Measurements from ENCODE around the gene PLLP. TPM values are rescaled to one million over a fixed set of nuclear protein-coding genes. Genes with fewer than 3 reads are reported as not detected.
"Not testable (repeated sequence)": the region's sequence is repeated elsewhere in the genome, so short reads cannot be mapped to it uniquely, and the experiment has no call there.

The PLLP gene
- total RNA-seq, 2 experiments from 2014 or later, result not detected

DNA sequence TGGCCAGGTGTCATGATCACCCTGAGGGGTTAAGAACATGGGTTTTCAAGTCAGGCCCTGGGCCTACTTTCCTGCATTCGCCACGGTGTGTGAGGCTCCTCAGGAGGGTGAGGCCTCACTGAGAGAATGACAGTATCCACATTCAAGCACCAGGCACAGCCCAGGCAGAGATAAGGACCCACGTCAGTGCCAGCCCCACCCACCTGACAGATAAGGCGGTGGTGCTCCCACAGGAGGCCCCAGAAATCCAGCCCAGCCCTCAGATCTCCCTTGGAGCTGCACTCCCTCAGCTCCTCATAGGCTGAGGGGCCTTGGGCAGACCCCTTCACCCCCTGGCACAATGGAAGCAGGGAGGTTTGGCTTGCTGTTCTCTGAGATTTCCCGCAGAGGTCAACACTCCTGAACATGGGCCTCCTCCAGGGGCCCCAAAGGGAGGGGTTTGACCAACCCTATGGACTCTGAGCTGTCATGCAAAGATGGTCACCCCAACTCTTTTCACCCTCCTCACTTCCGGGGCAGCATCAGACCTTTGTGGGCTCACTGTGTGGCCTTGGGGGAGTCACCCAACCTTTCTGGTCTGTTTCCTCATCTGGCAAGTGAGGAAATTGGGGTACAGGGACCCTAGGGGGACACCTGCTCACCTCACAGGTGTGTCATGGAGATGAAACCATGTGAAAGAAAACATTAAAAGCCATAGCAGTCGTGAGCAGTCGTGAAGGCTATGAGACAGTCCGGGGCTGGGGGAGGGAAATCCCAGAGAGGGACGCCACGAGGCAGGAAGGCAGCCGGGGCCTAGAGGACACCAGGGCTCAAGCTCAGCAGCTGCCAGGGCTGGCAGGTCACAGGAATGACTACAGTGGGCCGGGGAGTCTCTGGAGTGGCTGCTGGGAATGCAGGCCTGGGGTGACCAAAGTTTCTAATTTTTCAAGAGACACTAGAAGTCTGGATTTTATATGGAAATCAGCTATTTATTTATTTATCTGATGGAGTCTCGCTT lies 15.4 kb downstream of the PLLP start:
- no peaks in the 10 kb centered on the region for H3K9me3 Mint-ChIP-seq
- no peaks in the 10 kb centered on the region for H3K36me3 Mint-ChIP-seq
- H3K4me1 Mint-ChIP-seq (ENCODE audit: low read depth), result peaks cover 32% of the 10 kb centered on the region
- ChIA-PET CTCF (no interaction called here), POLR2A (no interaction called here)
- no peaks in the 10 kb centered on the region for H3K27me3 Mint-ChIP-seq
- no peak overlapping the region for H3K4me3 Mint-ChIP-seq
- H3K27ac Mint-ChIP-seq, result no peak overlapping the region
- intact Hi-C loops (cut with micrococcal nuclease), result no loop called here
- DNase-seq, result no peak

DNA sequence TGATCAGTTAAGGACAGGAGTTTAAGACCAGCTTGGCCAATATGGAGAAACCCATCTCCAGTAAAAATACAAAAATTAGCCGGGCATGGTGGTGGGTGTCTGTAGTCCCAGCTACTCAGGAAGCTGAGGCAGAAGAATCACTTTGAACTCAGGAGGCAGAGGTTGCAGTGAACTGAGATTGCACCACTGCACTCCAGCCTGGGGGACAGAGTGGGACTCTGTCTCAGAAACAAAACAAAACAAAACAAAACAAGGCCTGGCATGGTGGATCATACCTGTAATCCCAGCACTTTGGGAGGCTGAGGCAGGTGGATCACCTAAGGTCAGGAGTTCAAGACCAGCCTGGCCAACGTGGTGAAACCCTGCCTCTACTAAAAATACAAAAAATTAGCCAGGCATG lies 17.1 kb downstream of the PLLP start:
- H3K4me3 Mint-ChIP-seq; intact Hi-C loops (cut with micrococcal nuclease); H3K36me3 Mint-ChIP-seq; H3K27me3 Mint-ChIP-seq; H3K9me3 Mint-ChIP-seq; DNase-seq: not testable (repeated sequence)
- Mint-ChIP-seq H3K4me1 (ENCODE audit: low read depth) (peaks cover 32% of the 10 kb centered on the region), H3K27ac (peak overlapping the region; percentile 29)
- POLR2A ChIA-PET, result interaction anchor here (0.6 kb wide), 1 partner anchor 22 kb away, joined by 3 read pairs; the partner anchor contains the start of gene ARL2BP
- CTCF ChIA-PET, result interaction anchor here (0.6 kb wide), 1 partner anchor 302 kb away, joined by 3 read pairs; no protein-coding TSS in a partner anchor

DNA sequence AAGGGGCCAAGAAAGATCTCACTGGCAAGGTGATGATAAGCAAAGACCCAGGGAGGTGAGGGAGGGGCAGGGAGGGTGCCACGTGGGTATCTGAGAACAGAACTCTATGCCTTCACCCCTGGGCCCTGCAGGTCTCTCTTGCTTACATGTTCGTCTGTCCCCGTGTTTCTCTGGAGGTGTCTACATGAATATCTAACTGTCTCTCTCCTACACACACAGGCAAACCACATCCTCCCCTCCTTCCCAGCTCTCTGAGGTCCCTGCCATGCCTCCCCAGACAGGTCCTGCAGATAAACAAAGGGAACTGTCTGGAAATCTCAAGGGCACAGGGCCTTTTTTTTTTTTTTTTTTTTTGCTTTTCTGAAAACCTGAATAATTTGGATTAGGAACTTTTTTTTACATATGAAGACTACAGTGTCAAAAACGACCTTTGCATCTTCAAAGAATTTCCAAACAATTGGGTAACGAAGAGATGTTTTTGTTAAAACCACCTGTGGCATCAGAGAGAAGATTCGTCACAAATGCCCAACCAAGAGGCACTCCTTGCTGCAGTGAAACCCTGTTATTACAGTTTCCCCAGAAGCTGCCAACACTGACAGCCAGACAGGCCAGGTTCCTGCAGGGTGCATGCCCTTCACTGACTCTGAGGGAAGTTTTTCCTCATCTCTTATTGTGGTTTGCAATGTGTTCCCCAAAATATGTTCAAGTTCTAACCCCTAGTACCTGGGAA lies 17.8 kb downstream of the PLLP start:
- intact Hi-C loops (cut with micrococcal nuclease), result loop anchor here (1.0 kb wide), 1 partner anchor 11 kb away; no protein-coding TSS in a partner anchor

DNA sequence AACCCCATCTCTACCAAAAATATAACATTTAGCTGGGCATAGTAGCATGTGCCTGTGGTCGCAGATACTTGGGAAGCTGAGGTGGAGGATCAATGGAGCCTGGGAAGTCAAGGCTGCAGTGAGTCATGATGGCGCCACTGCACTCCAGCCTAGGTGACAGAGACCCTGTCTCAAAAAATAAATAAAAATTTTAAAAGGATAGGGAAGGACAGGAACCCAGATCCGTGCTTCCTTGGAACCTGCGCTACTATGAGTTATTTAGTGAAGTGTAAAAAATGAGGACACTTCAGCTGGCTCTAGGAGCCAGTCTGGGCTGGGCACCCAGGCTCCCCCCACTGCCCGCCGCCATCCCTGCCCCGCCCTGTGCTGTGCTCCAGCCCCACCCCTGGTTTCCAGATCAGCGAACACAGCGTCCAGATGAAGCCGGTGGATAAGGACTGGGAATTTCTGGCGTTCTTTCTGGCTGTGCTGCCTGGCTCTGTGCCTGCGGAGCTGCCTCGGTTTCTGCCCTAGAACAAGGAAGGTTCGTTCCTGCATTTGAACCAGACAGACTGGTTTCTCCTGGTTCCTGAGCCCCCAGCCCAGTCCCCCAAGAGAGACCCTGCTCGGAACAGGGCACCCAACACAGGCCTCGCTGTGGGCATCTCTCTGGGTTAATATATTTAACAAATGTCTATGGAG lies 18.5 kb downstream of the PLLP start:
- Mint-ChIP-seq H3K9me3 (no peaks in the 10 kb centered on the region), H3K27me3 (no peaks in the 10 kb centered on the region), H3K4me1 (ENCODE audit: low read depth) (peaks cover 32% of the 10 kb centered on the region), H3K4me3 (no peak overlapping the region), H3K36me3 (no peaks in the 10 kb centered on the region), H3K27ac (peak overlapping the region; percentile 29)
- ChIA-PET CTCF (interaction anchor here (1.0 kb wide), 1 partner anchor 26 kb away, joined by 3 read pairs; no protein-coding TSS in a partner anchor), POLR2A (no interaction called here)
- intact Hi-C loops (cut with micrococcal nuclease), result loop anchor here (1.0 kb wide), 1 partner anchor 11 kb away; no protein-coding TSS in a partner anchor
- no peak for DNase-seq

More for the DNA sequence above, 17.8 kb downstream of the PLLP start:
- H3K4me3 Mint-ChIP-seq, result no peak overlapping the region
- H3K36me3 Mint-ChIP-seq, result no peaks in the 10 kb centered on the region
- H3K9me3 Mint-ChIP-seq, result no peaks in the 10 kb centered on the region
- H3K27me3 Mint-ChIP-seq, result no peaks in the 10 kb centered on the region
- H3K4me1 Mint-ChIP-seq (ENCODE audit: low read depth), result peaks cover 32% of the 10 kb centered on the region
- POLR2A ChIA-PET, result interaction anchor here (0.6 kb wide), 1 partner anchor 22 kb away, joined by 3 read pairs; the partner anchor contains the start of gene ARL2BP
- peak; percentile 51 for DNase-seq
- CTCF ChIA-PET, result interaction anchor here (0.6 to 1.0 kb wide), 2 partner anchors 25 to 301 kb away, joined by 3 read pairs; no protein-coding TSS in a partner anchor
- peak overlapping the region; percentile 29 for H3K27ac Mint-ChIP-seq

DNA sequence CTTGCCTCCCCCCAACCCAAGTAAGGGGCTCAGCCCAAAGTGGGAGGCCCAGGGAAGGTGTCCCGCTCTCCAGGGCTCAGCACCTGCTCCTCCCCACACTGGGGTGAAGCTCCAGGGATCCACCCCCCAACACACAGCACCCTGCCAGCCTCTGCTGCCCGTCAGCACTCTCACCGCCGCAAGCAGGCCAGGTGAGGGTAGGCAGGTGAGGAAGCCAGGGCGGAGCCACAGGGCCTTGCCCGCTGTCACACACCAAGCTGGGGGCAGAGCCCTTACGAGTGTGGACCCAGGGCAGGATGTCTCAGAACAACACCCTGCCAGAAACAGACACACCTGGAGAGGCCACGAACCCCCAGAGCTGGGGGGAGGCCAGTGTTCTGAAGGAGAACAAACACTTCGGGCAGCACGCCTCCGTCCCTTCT lies 19.5 kb downstream of the PLLP start:
- H3K27me3 Mint-ChIP-seq, result no peaks in the 10 kb centered on the region
- intact Hi-C loops (cut with micrococcal nuclease), result no loop called here
- H3K9me3 Mint-ChIP-seq, result no peaks in the 10 kb centered on the region
- H3K4me3 Mint-ChIP-seq, result no peak overlapping the region
- POLR2A ChIA-PET, result no interaction called here
- DNase-seq, result no peak
- no peaks in the 10 kb centered on the region for H3K36me3 Mint-ChIP-seq
- CTCF ChIA-PET, result no interaction called here
- H3K4me1 Mint-ChIP-seq (ENCODE audit: low read depth), result peaks cover 38% of the 10 kb centered on the region
- no peak overlapping the region for H3K27ac Mint-ChIP-seq

DNA sequence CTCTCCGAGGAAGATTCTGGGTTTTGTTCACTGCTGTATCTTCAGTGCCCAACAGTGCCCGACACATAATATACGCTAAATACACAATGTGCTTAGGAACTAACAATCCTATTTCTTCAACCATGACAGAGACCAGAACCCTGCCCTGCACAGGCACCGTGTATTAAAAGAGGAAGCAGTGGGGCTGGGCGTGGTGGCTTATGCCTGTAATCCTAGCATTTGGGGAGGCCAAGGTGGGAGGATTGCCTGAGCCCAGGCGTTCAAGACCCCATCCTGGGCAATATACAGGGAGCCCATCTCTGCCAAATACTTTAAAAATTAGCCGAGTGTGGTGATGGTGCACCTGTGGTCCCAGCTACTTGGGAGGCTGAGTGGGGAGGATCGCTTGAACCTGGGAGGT lies 20.1 kb downstream of the PLLP start:
- no peak overlapping the region for H3K4me3 Mint-ChIP-seq
- no peaks in the 10 kb centered on the region for H3K9me3 Mint-ChIP-seq
- no peak for DNase-seq
- ChIA-PET POLR2A (no interaction called here), CTCF (no interaction called here)
- no peak overlapping the region for H3K27ac Mint-ChIP-seq
- H3K36me3 Mint-ChIP-seq, result no peaks in the 10 kb centered on the region
- H3K27me3 Mint-ChIP-seq, result no peaks in the 10 kb centered on the region
- H3K4me1 Mint-ChIP-seq (ENCODE audit: low read depth), result peaks cover 41% of the 10 kb centered on the region
- intact Hi-C loops (cut with micrococcal nuclease), result no loop called here

DNA sequence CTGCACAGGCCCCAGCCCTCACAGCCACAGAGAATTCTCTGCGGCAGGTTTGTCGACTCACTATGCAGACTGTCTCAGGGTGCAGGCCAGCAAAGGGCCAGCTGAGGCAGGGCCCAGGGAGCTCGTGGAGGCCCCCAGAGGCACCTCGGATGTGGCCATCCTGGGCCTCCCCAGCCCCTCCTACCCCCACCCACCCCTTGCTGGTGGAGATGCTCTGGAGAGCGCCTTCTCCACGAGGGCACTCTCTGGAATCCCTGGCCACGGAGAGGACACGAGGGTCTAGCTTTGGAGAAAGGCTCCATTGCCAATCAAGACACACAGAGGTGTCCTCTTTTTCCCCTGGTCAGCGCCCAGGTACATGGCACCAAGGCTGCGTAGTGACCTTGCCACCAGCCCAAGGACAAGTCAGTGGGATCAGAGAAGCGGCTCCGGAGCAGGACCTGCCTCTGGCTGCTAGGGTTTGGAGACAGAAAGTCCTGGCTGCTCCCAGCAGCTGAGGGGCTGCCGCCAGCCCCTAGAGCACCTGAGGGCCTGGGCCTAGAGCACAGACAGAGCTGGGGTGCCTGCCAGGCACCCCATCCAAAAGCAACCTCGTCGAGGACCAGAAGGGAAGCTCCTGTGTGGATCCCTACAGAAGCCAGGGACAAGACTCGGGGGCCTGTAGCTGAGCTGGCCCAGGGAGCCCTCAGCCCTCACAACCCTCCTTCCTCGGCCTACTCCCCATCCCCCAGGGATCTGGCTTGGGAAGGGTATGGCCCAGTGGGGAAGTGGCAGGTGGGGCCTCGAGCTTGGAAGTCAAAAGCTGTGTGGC lies 20.7 kb downstream of the PLLP start:
- CTCF ChIA-PET, result interaction anchor here (1.2 kb wide), 1 partner anchor 52 kb away, joined by 3 read pairs; no protein-coding TSS in a partner anchor
- no peak overlapping the region for H3K27ac Mint-ChIP-seq
- H3K4me3 Mint-ChIP-seq, result no peak overlapping the region
- no peaks in the 10 kb centered on the region for H3K27me3 Mint-ChIP-seq
- peaks cover 40% of the 10 kb centered on the region for H3K4me1 Mint-ChIP-seq (ENCODE audit: low read depth)
- H3K36me3 Mint-ChIP-seq, result no peaks in the 10 kb centered on the region
- no peaks in the 10 kb centered on the region for H3K9me3 Mint-ChIP-seq
- no peak for DNase-seq
- intact Hi-C loops (cut with micrococcal nuclease), result no loop called here
- POLR2A ChIA-PET, result no interaction called here

DNA sequence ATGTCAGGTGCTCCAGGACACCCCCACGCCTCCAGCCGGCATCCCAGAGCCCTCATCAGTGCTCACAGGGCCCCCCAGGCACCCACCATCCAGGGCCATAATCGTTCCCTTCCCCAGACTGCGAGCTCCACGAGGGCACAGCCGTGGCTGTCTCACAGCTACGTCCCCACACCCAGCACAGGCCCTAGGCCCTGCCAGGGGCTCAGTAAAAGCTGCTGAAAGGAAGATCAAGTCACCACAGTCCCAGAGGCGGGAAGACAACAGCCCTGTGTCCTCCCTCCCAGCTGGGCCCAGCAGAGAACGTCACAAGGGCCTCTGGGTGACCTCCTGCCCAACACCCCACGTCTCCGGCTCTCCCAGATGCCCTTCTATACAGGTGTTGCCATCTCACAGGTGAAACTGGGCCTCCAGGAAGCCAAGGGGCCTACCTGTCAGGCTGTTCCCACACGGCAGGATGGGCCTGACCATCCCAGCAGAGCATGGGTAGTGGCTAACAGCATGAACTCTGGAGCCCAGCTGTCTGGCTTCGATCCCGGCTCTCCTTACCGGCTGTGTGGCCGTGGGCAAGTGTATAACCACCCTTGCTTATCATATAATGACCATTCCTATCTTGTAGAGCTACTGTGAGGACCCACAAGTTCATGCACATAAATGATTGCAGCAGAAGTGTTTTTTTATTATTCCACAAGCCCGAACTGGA lies 21.5 kb downstream of the PLLP start:
- Mint-ChIP-seq H3K27me3 (no peaks in the 10 kb centered on the region), H3K36me3 (no peaks in the 10 kb centered on the region), H3K4me3 (no peak overlapping the region), H3K27ac (no peak overlapping the region), H3K9me3 (no peaks in the 10 kb centered on the region), H3K4me1 (ENCODE audit: low read depth) (peaks cover 34% of the 10 kb centered on the region)
- ChIA-PET CTCF (interaction anchor here (1.2 kb wide), 1 partner anchor 53 kb away, joined by 3 read pairs; no protein-coding TSS in a partner anchor), POLR2A (no interaction called here)
- DNase-seq, result no peak
- intact Hi-C loops (cut with micrococcal nuclease), result no loop called here

DNA sequence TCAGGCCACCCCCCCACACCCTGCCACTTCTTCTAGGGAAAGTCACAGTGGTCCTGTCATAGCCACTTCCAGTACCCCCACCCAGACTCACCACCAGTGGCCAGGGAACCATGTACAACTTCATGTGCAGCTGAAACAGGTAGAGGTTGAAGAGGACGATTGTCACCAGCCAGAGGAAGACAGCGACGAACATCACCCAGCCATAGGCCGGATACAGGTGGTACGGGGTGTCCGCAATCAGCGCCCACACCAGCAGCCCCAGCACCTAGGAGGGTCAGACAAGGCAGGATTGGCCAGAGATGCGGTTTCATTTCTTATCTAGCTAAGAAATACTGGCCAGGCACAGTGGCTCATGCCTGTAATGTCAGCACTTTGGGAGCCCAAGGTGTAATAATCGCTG lies 22.7 kb downstream of the PLLP start:
- ChIA-PET POLR2A (no interaction called here), CTCF (no interaction called here)
- H3K9me3 Mint-ChIP-seq, result no peaks in the 10 kb centered on the region
- H3K27me3 Mint-ChIP-seq, result no peaks in the 10 kb centered on the region
- DNase-seq, result no peak
- peaks cover 25% of the 10 kb centered on the region for H3K4me1 Mint-ChIP-seq (ENCODE audit: low read depth)
- H3K4me3 Mint-ChIP-seq, result no peak overlapping the region
- intact Hi-C loops (cut with micrococcal nuclease), result no loop called here
- H3K36me3 Mint-ChIP-seq, result no peaks in the 10 kb centered on the region
- no peak overlapping the region for H3K27ac Mint-ChIP-seq

DNA sequence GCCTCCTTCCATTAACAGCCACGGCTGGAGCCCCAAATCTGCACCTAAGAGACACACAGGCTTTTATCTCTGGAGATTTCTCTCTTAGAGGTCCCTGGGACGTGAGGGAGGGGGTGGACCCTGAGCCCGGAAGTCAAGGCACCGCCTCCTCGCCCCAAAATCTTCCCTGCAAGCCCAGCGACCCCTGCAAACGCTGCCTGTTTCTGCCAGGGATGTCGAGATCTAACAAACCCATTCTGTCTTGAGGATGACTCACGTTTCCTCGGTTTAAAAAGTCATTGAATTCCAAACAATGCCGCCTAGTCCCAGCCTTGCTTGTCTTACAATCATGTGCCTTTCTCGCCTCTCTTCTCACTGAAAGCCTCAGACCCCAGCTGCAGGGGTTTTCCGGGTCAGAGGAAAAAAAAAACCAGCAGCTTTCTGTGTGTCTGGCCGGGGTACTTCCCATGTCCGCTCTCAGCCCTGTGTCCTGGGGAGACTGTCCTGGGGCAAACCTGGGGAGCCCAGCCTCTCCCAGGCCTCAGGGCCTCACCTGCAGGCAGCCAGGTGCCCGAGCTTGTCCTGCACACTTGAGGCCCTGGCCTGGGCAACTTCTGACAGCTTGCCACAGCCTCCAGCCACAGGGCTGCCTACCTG lies 24.1 kb downstream of the PLLP start:
- DNase-seq, result peak; percentile 29
- Mint-ChIP-seq H3K4me3 (no peak overlapping the region), H3K4me1 (ENCODE audit: low read depth) (peaks cover 13% of the 10 kb centered on the region), H3K27ac (no peak overlapping the region), H3K9me3 (no peaks in the 10 kb centered on the region), H3K36me3 (no peaks in the 10 kb centered on the region), H3K27me3 (no peaks in the 10 kb centered on the region)
- CTCF ChIA-PET, result interaction anchor here (1.0 kb wide), 1 partner anchor 156 kb away, joined by 3 read pairs; no protein-coding TSS in a partner anchor
- POLR2A ChIA-PET, result no interaction called here
- intact Hi-C loops (cut with micrococcal nuclease), result no loop called here
